OCI-M2 (cell line): ENCODE data around the gene NOTCH1.

ENCODE experiments used
- DNase-seq: peaks from one replicate; lab custom pipeline; 2025; ENCODE audit not compliant: unreplicated experiment; lab: John Stamatoyannopoulos, UW

Gene NOTCH1

GRCh38 chr9:136532799-136533774 is 12.8 kb downstream of the NOTCH1 start:
- no peak for DNase-seq

GRCh38 chr9:136531904-136532798 is 13.7 kb downstream of the NOTCH1 start:
- DNase-seq, result no peak

GRCh38 chr9:136531186-136531903 is 14.5 kb downstream of the NOTCH1 start:
- DNase-seq, result no peak

- DNase-seq, result no peak
These were observed 15.3 kb downstream of the NOTCH1 start for GRCh38 chr9:136530461-136531089.

GRCh38 chr9:136529516-136530460 is 16.1 kb downstream of the NOTCH1 start:
- DNase-seq, result no peak

DNA sequence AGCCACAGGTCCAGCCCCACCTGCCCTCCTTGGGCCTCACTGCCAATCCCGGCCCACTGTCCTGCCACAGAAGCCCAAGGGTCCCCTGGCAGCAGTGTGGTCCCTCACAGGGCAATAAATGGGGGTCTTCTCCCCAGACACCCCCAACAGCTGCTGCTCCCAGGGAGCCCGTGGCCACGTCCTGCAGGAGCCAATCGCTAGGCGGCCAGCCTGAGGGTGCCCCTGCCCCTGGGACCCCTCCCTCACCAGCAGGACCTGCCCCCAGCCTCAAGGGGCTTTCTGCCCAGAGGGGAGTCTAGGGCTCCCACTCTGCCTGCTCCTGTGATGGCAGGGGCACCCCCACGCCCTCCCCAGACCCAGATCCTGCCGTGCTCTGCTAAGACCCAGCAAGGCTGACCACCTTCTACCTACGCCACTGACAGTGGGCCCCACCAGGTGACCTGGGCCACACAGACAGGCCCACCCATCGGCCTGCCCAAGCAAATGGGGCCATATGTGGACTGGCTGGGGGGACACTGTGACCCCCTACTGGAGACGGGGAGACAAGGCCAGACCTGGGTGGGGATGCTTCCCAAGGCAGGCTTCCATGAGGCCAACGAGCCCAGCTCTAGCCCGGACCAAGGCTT is 17.0 kb downstream of the NOTCH1 start:
- no peak for DNase-seq

- DNase-seq, result no peak
These were observed 17.8 kb downstream of the NOTCH1 start for GRCh38 chr9:136527721-136528710.

GRCh38 chr9:136527131-136527530 is 18.7 kb downstream of the NOTCH1 start:
- no peak for DNase-seq

- no peak for DNase-seq
These were observed 19.2 kb downstream of the NOTCH1 start for GRCh38 chr9:136526625-136527066.

- DNase-seq, result no peak
These were observed 19.9 kb downstream of the NOTCH1 start for GRCh38 chr9:136525841-136526499.

DNA sequence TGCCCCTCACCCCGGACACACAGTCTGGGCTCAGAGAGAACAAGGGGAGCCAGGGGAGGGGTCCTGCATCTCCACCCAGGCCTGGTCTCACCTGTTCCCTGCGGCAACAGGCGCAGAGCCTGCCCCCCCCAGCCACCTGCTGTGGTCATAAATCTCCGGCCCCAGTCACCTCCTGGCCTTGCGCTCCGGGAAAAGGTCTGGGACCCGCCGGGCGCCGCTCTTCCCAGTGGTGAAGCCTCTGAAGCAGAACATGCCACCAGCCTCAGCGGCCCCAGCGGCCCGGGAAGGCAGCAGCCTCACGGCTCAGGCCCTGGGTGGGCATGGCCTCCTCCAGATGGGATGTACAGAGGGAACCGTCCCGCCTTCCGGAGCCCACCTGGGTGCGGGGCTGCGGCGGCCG is 20.6 kb downstream of the NOTCH1 start:
- no peak for DNase-seq

DNA sequence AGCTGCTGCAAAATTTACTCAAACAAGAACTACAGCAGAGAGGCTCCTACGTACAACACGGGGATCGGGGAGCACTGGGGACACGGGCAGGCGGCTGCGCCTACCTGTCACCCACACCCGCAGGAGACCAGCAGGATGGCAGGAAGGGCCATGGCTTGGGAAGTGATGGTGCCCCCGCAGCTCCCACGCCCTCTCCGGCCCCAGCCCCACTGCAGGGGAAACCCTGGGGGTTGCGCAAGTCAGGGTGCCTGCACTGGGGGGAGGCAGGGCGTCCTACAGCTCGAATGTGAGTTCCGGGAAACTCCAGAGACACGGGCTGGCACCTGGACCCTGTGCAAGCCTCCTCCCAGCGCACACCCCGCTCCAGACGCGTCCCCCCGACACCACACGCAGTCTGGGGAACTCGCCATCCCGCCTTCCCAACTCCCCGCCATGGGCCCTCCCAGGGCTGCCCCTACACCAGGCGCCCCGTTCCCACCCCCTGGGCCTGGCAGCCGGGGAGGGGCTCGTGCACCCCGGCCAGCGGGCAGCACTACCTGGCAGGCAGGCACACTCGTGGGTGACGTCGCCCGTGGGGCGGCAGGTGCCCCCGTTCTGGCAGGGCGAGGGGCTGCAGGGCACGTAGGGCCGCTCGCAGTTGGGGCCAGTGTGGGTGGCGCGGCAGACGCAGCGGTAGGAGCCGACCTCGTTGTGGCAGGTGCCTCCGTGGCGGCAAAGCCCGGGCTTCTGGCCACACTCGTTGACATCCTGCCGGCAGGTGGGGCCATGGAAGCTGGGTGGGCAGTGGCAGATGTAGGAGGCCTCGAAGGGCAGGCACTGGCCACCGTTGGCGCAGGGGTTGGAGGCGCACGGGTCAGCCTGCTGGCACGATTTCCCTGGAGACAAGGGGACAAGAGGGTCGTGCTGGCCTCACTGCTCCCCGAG is 23.3 kb downstream of the NOTCH1 start:
- DNase-seq, result no peak

GRCh38 chr9:136521537-136521936 is 24.3 kb downstream of the NOTCH1 start:
- no peak for DNase-seq

DNA sequence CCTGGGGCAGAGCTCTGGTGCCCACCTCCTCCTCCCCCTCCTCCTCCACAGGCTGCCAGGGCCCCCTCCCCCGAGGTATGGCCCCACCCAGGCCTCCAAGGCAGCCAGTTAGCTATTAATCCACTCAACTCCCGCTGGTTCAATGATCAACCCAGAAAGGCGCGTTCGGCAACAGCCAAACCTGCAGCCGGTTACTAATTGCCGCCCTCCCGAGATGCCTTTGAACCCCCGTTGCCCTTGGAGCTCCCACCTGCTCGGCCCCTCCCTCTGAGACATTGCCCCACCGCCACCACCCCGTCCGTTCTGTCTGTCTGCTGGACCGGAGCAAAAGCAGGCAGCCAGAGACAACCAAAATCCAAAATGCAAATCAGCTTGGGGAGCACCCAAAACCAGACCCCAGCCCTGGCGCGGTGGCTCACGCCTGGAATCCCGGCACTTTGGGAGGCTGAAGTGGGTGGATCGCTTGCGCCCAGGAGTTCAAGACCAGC is 25.8 kb downstream of the NOTCH1 start:
- no peak for DNase-seq

DNA sequence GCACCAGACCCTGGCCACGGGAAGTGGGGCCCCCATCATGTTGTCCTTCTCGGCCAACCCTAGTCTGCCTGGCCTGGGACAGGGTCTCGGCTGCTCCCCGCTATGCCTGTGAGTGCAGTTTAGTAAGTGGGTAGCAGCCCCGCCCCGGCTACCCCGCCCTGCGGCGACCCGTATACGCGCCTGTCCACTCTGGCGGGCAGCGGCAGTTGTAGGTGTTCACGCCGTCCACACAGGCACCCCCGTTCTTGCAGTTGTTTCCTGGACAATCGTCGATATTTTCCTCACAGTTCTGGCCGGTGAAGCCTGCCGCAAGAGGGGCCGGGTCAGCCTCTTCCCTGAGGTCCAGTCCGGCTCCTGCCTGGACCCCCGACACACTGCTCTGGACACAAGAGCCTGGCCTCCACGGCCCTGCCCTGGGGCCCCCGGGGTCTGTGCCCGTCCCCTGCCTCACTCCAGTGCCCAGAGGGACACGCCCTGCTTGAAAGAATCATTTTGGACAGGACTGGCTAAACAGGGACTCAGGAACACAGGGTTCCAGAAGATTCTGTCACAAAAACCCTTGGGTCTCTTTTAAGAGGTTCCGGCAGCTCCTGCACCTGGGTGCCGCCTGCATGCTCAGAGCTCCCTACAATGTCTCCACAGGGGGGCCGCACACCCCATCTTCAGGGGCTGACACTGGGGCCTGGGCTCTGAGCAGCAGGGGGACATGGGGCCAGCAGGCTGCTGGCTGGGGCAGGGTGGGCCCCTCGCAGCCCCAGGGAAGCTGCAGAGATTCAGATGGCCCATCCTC is 26.4 kb downstream of the NOTCH1 start:
- no peak for DNase-seq
